ENCODE results near the gene TEDC2. TPM values are rescaled to one million over a fixed set of nuclear protein-coding genes. Genes with fewer than 3 reads are reported as not detected.
"Not testable (repeated sequence)": the region's sequence is repeated elsewhere in the genome, so short reads cannot be mapped to it uniquely, and the experiment has no call there.

TEDC2 gene
- total RNA-seq, 4 donors from 2014 or later = 1.8 to 7.0 TPM; not detected in 2

DNA sequence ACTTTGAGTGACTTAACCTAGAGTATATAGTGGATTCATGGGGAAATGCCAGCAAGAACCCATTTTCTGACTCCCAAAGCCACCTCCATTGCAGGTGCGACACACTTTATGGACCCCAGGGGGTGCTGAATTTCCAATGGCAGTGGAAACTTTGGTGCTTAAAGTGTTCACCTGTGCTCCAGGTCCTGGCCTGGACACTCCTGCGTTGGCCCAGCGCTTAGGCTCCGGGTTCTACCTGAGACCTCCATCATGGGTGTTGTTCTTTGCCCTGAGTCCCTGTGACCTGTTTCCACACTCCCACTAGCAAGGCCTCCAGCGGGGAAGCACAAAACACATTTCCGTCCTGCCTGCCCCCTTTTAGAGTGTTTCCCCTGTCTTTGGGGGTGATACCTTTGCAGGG lies 27.6 kb upstream of the TEDC2 start:
- no peak for DNase-seq
- intact Hi-C loops (cut with DNase I; ENCODE audit: low total_unique reads) = no loop called here
- Histone ChIP-seq H3K27me3 (no peaks in the 10 kb centered on the region), H3K36me3 (no peaks in the 10 kb centered on the region), H3K27ac (no peak overlapping the region), H3K4me1 (peaks cover 6 to 9% of the 10 kb centered on the region in 2 donors), H3K4me3 (no peak overlapping the region), H3K9me3 (no peaks in the 10 kb centered on the region)
- no peak for TF ChIP-seq POLR2A (IDR thresholded peaks at IDR 0.05)
- TF ChIP-seq, protein P1, sequence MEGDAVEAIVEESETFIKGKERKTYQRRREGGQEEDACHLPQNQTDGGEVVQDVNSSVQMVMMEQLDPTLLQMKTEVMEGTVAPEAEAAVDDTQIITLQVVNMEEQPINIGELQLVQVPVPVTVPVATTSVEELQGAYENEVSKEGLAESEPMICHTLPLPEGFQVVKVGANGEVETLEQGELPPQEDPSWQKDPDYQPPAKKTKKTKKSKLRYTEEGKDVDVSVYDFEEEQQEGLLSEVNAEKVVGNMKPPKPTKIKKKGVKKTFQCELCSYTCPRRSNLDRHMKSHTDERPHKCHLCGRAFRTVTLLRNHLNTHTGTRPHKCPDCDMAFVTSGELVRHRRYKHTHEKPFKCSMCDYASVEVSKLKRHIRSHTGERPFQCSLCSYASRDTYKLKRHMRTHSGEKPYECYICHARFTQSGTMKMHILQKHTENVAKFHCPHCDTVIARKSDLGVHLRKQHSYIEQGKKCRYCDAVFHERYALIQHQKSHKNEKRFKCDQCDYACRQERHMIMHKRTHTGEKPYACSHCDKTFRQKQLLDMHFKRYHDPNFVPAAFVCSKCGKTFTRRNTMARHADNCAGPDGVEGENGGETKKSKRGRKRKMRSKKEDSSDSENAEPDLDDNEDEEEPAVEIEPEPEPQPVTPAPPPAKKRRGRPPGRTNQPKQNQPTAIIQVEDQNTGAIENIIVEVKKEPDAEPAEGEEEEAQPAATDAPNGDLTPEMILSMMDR (IDR thresholded peaks at IDR 0.05) = no peak

DNA sequence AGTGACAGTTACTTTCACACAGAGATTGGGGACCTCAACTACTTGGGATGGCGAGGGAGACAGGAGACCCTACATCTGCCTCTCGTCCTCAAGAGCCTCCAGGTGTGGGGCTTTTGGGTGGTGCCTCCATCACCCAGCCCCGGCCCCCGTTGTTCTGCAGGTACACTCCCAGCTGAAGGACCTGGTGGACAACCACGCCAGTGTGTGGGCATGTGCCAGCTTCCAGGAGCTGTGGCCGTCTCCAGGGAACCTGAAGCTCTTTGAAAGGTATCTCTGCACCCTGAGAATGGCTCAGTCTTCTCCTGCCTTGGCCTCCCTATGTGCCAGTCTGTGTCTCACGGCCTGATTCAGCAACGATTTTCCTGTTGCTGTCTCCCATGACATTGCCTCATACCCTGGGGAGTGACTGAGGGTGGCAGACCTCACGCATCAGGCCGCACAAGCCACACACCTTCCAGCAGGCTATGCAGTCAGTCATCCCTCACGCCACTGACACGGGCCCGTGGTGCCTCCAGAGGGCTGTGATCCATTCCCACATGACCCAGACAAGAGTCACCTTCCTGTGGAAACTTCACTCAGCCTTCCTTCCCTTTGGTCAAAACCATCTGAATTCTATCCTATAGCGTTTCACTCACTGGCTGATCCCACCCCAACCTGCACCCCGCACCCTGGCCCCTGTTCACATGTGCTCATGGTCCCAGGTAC lies 27.0 kb upstream of the TEDC2 start:
- intact Hi-C loops (cut with DNase I; ENCODE audit: low total_unique reads) = no loop called here
- H3K4me1 ChIP-seq = peaks cover 6 to 9% of the 10 kb centered on the region in 2 donors
- no peak for TF ChIP-seq POLR2A (IDR thresholded peaks at IDR 0.05)
- TF ChIP-seq, protein P1 (IDR thresholded peaks at IDR 0.05) = no peak
- no peak overlapping the region for H3K4me3 ChIP-seq
- H3K27ac ChIP-seq = no peak overlapping the region
- no peak for DNase-seq
- H3K9me3 ChIP-seq = no peaks in the 10 kb centered on the region
- H3K36me3 ChIP-seq = no peaks in the 10 kb centered on the region
- H3K27me3 ChIP-seq = no peaks in the 10 kb centered on the region

DNA sequence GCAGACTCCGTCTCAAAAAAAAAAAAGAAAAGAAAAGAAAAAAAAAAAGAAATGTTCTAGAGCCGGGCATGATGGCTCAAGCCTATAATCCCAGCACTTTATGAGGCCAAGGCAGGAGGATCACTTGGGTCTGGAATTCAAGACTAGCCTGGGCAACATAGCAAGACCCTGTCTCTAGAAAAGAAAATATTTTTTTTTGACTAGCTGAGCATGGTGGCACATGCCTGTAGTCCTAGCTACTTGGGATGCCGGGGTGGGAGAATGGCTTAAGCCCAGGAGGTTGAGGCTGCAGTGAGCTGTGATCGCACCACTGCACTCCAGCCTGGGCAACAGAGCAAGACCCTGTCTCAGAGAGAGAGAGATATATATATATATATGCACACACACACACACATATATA lies 24.7 kb upstream of the TEDC2 start:
- H3K27ac ChIP-seq; H3K4me1 ChIP-seq; DNase-seq; H3K4me3 ChIP-seq; H3K27me3 ChIP-seq; H3K9me3 ChIP-seq; intact Hi-C loops (cut with DNase I; ENCODE audit: low total_unique reads); H3K36me3 ChIP-seq: not testable (repeated sequence)

DNA sequence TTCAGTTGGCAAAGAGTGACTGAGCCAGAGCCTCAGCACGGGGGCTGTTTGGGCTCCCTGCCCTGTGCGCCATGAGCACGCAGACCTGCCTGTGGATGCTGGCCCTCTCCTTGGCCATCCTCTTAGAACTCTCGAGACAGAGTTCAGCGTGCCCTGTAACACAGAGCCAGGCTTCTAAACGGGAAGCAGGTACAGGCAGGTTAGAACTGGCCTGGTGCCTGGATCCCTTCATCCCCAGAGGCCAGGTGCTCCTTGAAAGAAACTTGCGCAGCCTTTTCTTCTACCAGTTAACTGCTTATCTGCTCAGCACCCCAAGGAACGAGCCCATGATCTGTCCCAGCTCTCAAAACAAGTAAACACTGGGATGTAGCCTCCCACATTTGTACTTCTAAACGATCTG lies 23.8 kb upstream of the TEDC2 start:
- Histone ChIP-seq H3K4me1 (no peaks in the 10 kb centered on the region), H3K9me3 (no peaks in the 10 kb centered on the region), H3K4me3 (no peak overlapping the region), H3K27ac (no peak overlapping the region), H3K36me3 (no peaks in the 10 kb centered on the region), H3K27me3 (no peaks in the 10 kb centered on the region)
- DNase-seq = no peak
- intact Hi-C loops (cut with DNase I; ENCODE audit: low total_unique reads) = no loop called here
- TF ChIP-seq, protein P1 (IDR thresholded peaks at IDR 0.05) = no peak
- no peak for TF ChIP-seq POLR2A (IDR thresholded peaks at IDR 0.05)

DNA sequence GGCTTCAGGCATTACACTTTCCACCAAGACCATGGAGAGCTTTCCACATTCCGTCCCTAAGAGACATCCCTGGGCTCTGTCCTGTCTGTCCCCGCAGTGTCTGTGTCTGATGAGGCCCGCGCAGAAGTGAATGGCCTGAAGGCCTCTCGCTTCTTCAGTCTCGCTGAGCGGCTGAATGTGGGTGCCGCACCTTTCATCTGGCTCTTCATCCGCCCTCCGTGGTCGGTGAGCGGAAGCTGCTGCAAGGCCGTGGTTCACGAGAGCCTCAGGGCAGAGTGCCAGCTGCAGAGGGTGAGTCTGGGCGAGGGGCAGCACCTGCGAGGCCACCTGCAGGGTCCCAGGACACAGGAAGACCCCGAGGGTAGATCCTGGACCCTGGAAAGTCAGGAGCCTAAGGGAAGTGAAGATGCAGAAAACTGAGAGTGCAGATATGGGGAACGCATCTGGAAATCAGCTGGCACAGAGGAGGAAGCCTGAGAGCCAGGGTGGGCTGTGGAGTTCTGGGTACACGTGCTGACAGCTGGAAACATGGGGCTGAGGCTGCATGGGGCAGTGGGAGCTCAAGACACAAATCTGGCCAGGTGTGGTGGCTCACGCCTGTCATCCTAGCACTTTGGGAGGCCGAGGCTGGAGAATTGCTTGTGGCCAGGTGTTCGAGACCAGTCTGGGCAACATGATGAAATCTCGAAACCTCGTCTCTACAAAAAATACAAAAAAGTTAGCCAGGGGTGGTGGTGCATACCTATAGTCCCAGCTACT lies 22.7 kb upstream of the TEDC2 start:
- no peak for DNase-seq
- H3K4me3 ChIP-seq = no peak overlapping the region
- H3K27ac ChIP-seq = no peak overlapping the region
- no peaks in the 10 kb centered on the region for H3K4me1 ChIP-seq
- intact Hi-C loops (cut with DNase I; ENCODE audit: low total_unique reads) = no loop called here
- no peaks in the 10 kb centered on the region for H3K9me3 ChIP-seq
- no peak for TF ChIP-seq POLR2A (IDR thresholded peaks at IDR 0.05)
- TF ChIP-seq, protein P1 (IDR thresholded peaks at IDR 0.05) = no peak
- no peaks in the 10 kb centered on the region for H3K36me3 ChIP-seq
- no peaks in the 10 kb centered on the region for H3K27me3 ChIP-seq

Measured in uterus (tissue), 4 donors.